Measurements from ENCODE around the gene EPM2A. TPM values are rescaled to one million over a fixed set of nuclear protein-coding genes. Genes with fewer than 3 reads are reported as not detected.
"Not testable (repeated sequence)": the region's sequence is repeated elsewhere in the genome, so short reads cannot be mapped to it uniquely, and the experiment has no call there.

Gene EPM2A
- total RNA-seq, 1 experiment from 2014 or later = 4.7 TPM

DNA sequence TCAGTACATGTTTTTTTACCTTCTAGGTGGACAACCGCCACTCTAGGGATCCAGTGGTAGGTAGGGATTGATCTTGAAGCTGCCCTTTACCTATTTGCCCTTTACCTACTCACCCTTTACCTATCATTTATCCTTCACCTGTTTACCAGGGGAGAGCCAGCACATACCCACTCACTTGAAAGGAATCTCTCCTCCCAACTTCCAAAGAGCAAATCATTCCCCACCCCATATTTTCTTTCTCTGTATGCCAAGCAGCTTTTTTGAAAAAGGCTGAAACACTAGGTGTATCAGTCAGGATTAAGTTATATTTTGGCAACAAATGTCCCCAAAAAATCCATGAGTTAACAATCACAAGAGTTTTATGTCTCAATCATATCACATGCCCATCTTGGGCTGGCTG is 10.5 kb upstream of the EPM2A start:
- no peaks in the 10 kb centered on the region for H3K9me2 ChIP-seq (ENCODE audit: insufficient read depth)
- CTCF ChIA-PET = no interaction called here
- TF ChIP-seq EZH2 (IDR thresholded peaks at IDR 0.05; ENCODE audit: low read depth) = no peak
- TF ChIP-seq, protein P1, sequence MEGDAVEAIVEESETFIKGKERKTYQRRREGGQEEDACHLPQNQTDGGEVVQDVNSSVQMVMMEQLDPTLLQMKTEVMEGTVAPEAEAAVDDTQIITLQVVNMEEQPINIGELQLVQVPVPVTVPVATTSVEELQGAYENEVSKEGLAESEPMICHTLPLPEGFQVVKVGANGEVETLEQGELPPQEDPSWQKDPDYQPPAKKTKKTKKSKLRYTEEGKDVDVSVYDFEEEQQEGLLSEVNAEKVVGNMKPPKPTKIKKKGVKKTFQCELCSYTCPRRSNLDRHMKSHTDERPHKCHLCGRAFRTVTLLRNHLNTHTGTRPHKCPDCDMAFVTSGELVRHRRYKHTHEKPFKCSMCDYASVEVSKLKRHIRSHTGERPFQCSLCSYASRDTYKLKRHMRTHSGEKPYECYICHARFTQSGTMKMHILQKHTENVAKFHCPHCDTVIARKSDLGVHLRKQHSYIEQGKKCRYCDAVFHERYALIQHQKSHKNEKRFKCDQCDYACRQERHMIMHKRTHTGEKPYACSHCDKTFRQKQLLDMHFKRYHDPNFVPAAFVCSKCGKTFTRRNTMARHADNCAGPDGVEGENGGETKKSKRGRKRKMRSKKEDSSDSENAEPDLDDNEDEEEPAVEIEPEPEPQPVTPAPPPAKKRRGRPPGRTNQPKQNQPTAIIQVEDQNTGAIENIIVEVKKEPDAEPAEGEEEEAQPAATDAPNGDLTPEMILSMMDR (conservative IDR thresholded peaks at IDR 0.05) = no peak
- no peaks in the 10 kb centered on the region for H4K20me1 ChIP-seq (ENCODE audit: insufficient read depth)
- H3K27ac ChIP-seq = peak overlapping the region; percentile 27; the same call in 1 of the 2 replicates
- POLR2A ChIA-PET (ENCODE audit: unreplicated experiment) = interaction anchor here (0.6 kb wide), 1 partner anchor 10 kb away, joined by 10 read pairs; the partner anchor contains the start of gene EPM2A
- H3K36me3 ChIP-seq (ENCODE audit: low read depth) = peaks cover 12% of the 10 kb centered on the region
- peaks cover 31% of the 10 kb centered on the region for H3K4me1 ChIP-seq (replicated peaks; ENCODE audit: insufficient read depth)
- H2AFZ ChIP-seq = peak overlapping the region; percentile 59; the same call in 1 of the 2 replicates
- no TSS peak for BruUV-seq (replicated peaks)
- H3K27me3 ChIP-seq (ENCODE audit: insufficient read depth, low read depth) = no peaks in the 10 kb centered on the region
- no peak overlapping the region for H3K4me3 ChIP-seq
- no peak for DNase-seq
- no peaks in the 10 kb centered on the region for H3F3A ChIP-seq (ENCODE audit: insufficient read depth, low read depth)
- intact Hi-C loops (cut with micrococcal nuclease; ENCODE audit: unreplicated experiment) = no loop called here
- H3K79me2 ChIP-seq (ENCODE audit: low read depth) = no peaks in the 10 kb centered on the region
- H3K4me2 ChIP-seq = peak overlapping the region; percentile 43; the same call in 1 of the 2 replicates
- H3K9me3 ChIP-seq (ENCODE audit: insufficient read depth, low read depth) = peaks cover 15% of the 10 kb centered on the region; the same call in 1 of the 2 replicates

DNA sequence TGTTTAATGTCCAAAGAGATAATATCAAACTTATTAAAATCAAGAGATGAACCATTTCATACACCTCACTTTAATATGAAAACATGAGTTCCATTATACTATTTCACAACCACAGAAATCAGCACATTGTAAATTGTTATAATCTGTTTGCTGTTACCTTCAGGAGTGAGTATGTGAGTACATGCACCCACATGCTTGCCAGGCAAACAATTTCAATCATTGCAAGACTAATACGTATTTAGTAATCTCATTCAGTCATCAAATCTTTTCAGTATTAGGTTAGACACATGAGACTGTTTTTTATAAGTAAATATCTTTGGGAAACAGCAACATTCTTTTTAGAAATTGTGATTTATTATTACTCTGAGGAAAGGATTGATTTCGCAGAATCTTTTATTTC is 9.3 kb upstream of the EPM2A start:
- no TSS peak for BruUV-seq (replicated peaks)
- peaks cover 12% of the 10 kb centered on the region; the same call in 1 of the 2 replicates for H3K9me3 ChIP-seq (ENCODE audit: insufficient read depth, low read depth)
- intact Hi-C loops (cut with micrococcal nuclease; ENCODE audit: unreplicated experiment) = no loop called here
- no peaks in the 10 kb centered on the region for H3K9me2 ChIP-seq (ENCODE audit: insufficient read depth)
- no peak for TF ChIP-seq EZH2 (IDR thresholded peaks at IDR 0.05; ENCODE audit: low read depth)
- TF ChIP-seq, protein P1 (conservative IDR thresholded peaks at IDR 0.05) = no peak
- H3K4me3 ChIP-seq = no peak overlapping the region
- H3K4me2 ChIP-seq = no peak overlapping the region
- ChIA-PET CTCF (no interaction called here), POLR2A (ENCODE audit: unreplicated experiment) (no interaction called here)
- H3K36me3 ChIP-seq (ENCODE audit: low read depth) = peaks cover 10% of the 10 kb centered on the region
- no peak overlapping the region for H2AFZ ChIP-seq
- peaks cover 27% of the 10 kb centered on the region for H3K4me1 ChIP-seq (replicated peaks; ENCODE audit: insufficient read depth)
- no peak overlapping the region for H3K27ac ChIP-seq
- no peak for DNase-seq
- no peaks in the 10 kb centered on the region for H4K20me1 ChIP-seq (ENCODE audit: insufficient read depth)
- no peaks in the 10 kb centered on the region for H3F3A ChIP-seq (ENCODE audit: insufficient read depth, low read depth)
- H3K79me2 ChIP-seq (ENCODE audit: low read depth) = no peaks in the 10 kb centered on the region
- H3K27me3 ChIP-seq (ENCODE audit: insufficient read depth, low read depth) = no peaks in the 10 kb centered on the region

DNA sequence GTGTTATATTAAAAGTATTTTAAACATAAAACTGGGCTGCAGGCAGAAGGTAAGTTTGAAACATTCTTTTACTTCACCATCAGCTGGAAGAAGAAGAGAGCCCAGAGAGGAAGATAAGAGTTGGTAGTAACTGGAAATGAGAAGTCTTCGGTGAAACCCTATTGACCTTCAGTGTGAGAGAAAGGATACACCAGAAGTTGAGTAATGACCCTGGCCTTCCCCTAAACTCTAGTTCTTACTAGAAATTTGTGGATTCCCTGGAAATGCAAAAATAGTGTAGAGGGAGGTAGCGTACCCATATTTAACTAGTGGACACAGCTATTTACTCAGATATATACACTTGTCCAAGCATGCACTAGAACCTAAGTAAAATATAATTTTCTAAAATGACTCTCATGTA is 8.0 kb upstream of the EPM2A start:
- intact Hi-C loops (cut with micrococcal nuclease; ENCODE audit: unreplicated experiment) = no loop called here

DNA sequence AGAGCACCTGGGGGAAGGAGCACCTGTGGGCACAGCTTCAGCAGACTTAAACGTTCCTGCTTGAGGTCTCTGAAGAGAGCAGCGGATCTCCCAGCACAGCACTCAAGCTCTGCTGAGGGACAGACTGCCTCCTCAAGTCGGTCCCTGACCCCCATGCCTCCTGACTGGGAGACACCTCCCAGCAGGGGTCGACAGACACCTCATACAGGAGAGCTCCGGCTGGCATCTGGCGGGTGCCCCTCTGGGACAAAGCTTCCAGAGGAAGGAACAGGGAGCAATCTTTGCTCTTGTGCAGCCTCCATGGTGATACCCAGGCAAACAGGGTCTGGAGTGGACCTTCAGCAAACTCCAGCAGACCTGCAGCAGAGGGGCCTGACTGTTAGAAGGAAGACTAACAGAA is 7.2 kb upstream of the EPM2A start:
- H3K4me3 ChIP-seq; DNase-seq; H2AFZ ChIP-seq; H3K36me3 ChIP-seq (ENCODE audit: low read depth); H3K9me2 ChIP-seq (ENCODE audit: insufficient read depth); intact Hi-C loops (cut with micrococcal nuclease; ENCODE audit: unreplicated experiment); H4K20me1 ChIP-seq (ENCODE audit: insufficient read depth); H3F3A ChIP-seq (ENCODE audit: insufficient read depth, low read depth); BruUV-seq (replicated peaks); CTCF ChIA-PET; H3K9me3 ChIP-seq (ENCODE audit: insufficient read depth, low read depth); H3K27me3 ChIP-seq (ENCODE audit: insufficient read depth, low read depth); H3K79me2 ChIP-seq (ENCODE audit: low read depth); POLR2A ChIA-PET (ENCODE audit: unreplicated experiment); H3K27ac ChIP-seq; H3K4me2 ChIP-seq: not testable (repeated sequence)
- peaks cover 20% of the 10 kb centered on the region for H3K4me1 ChIP-seq (replicated peaks; ENCODE audit: insufficient read depth)

More for the DNA sequence above, 8.0 kb upstream of the EPM2A start:
- Histone ChIP-seq H2AFZ (no peak overlapping the region), H3F3A (ENCODE audit: insufficient read depth, low read depth) (no peaks in the 10 kb centered on the region), H3K4me3 (no peak overlapping the region), H3K4me1 (replicated peaks; ENCODE audit: insufficient read depth) (peaks cover 20% of the 10 kb centered on the region), H3K4me2 (no peak overlapping the region), H3K9me3 (ENCODE audit: insufficient read depth, low read depth) (peaks cover 12% of the 10 kb centered on the region; the same call in 1 of the 2 replicates), H3K36me3 (ENCODE audit: low read depth) (peaks cover 7% of the 10 kb centered on the region; the same call in 1 of the 2 replicates), H4K20me1 (ENCODE audit: insufficient read depth) (no peaks in the 10 kb centered on the region), H3K9me2 (ENCODE audit: insufficient read depth) (no peaks in the 10 kb centered on the region), H3K79me2 (ENCODE audit: low read depth) (no peaks in the 10 kb centered on the region), H3K27ac (no peak overlapping the region), H3K27me3 (ENCODE audit: insufficient read depth, low read depth) (no peaks in the 10 kb centered on the region)
- BruUV-seq (replicated peaks) = no TSS peak
- DNase-seq = no peak
- TF ChIP-seq EZH2 (IDR thresholded peaks at IDR 0.05; ENCODE audit: low read depth) = no peak
- TF ChIP-seq, protein P1 (conservative IDR thresholded peaks at IDR 0.05) = no peak
- ChIA-PET POLR2A (ENCODE audit: unreplicated experiment) (interaction anchor here (0.5 kb wide), 1 partner anchor 69 kb away, joined by 3 read pairs; no protein-coding TSS in a partner anchor), CTCF (no interaction called here)

DNA sequence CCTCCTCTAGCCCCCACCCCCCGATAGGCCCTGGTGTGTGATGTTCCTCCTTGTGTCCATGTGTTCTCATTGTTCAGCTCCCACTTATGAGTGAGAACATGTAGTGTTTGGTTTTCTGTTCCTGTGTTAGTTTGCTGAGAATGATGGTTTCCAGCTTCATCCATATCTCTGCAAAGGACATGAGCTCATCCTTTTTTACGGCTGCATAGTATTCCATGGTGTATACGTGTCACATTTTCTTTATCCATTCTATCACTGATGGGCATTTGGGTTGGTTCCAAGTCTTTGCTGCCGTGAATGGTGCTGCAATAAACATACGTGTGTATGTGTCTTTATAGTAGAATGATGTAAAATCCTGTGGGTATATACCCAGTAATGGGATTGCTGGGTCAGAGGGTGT is 4.4 kb upstream of the EPM2A start:
- H3K4me2 ChIP-seq; BruUV-seq (replicated peaks); H3K9me2 ChIP-seq (ENCODE audit: insufficient read depth); H3K79me2 ChIP-seq (ENCODE audit: low read depth); H3K4me1 ChIP-seq (replicated peaks; ENCODE audit: insufficient read depth); POLR2A ChIA-PET (ENCODE audit: unreplicated experiment); CTCF ChIA-PET; H3K9me3 ChIP-seq (ENCODE audit: insufficient read depth, low read depth); H3K27me3 ChIP-seq (ENCODE audit: insufficient read depth, low read depth); H4K20me1 ChIP-seq (ENCODE audit: insufficient read depth); H3F3A ChIP-seq (ENCODE audit: insufficient read depth, low read depth); H3K4me3 ChIP-seq; H3K36me3 ChIP-seq (ENCODE audit: low read depth); H3K27ac ChIP-seq; DNase-seq; H2AFZ ChIP-seq: not testable (repeated sequence)
- intact Hi-C loops (cut with micrococcal nuclease; ENCODE audit: unreplicated experiment) = loop anchor here (5.0 kb wide), 1 partner anchor 158 kb away; no protein-coding TSS in a partner anchor
